Panc1 (cell line): Measurements from ENCODE around the gene EEA1. TPM values are rescaled to one million over a fixed set of nuclear protein-coding genes. Genes with fewer than 3 reads are reported as not detected.

ENCODE experiments used
- ATAC-seq: fragments of 200-7000 bp; cut with Tn5 transposase; 2 replicates; pipeline ENCODE4 v1.9.1; 2020; ENCODE audit warnings: mild to moderate bottlenecking, moderate library complexity
- BruUV-seq: library from RNA; stranded (reverse); fragments of 400-500 nt; replicated peaks from 2 replicates; lab custom pipeline; 2021; lab: Mats Ljungman, UMichigan
- CTCF ChIA-PET: fragments of 300-600 bp; sonication (Branson Sonifier 250); formaldehyde crosslinking; loops from one replicate; lab custom pipeline; 2022; ENCODE audit warnings: antibody characterized with exemption; lab: Charles Lee
- POLR2A ChIA-PET: fragments of 300-600 bp; sonication (Branson Sonifier 250); formaldehyde crosslinking; loops from one replicate; lab custom pipeline; 2022; ENCODE audit warnings: antibody characterized with exemption; lab: Charles Lee
- DNase-seq: peaks from one replicate; pipeline ENCODE4 v3.0.0-alpha.2; 2010; ENCODE audit warnings: low read depth, low spot score
- H3K27ac ChIP-seq: 2 replicates; pipeline ENCODE4 v1.5.1; 2011; ENCODE audit warnings: mild to moderate bottlenecking, low read length, inconsistent platforms
- H3K27me3 ChIP-seq: fragments of 200-500 bp; sonication (Bioruptor generic); 2 replicates; pipeline ENCODE4 v1.6.0; 2014; ENCODE audit warnings: low read length, inconsistent platforms; ENCODE audit not compliant: control insufficient read depth, insufficient read depth
- H3K36me3 ChIP-seq: fragments of 200-500 bp; sonication (Bioruptor generic); 2 replicates; pipeline ENCODE4 v1.5.1; 2014; ENCODE audit warnings: inconsistent platforms, mild to moderate bottlenecking, low read length, moderate library complexity; ENCODE audit not compliant: control insufficient read depth, insufficient read depth
- H3K4me1 ChIP-seq: 2 replicates; pipeline ENCODE4 v1.5.1; 2011; ENCODE audit warnings: inconsistent platforms, mild to moderate bottlenecking, low read length, moderate library complexity; ENCODE audit not compliant: control insufficient read depth, insufficient read depth
- H3K4me3 ChIP-seq, 2 experiments: 2 replicates each; pipeline ENCODE4 v1.5.1; 2011 to 2012; ENCODE audit warnings: low read depth in 2 of 2, low read length in 2 of 2, mild to moderate bottlenecking in 2 of 2, inconsistent platforms in 1 of 2, moderate library complexity in 1 of 2
- H3K9me3 ChIP-seq: fragments of 200-500 bp; sonication (Bioruptor generic); 2 replicates; pipeline ENCODE4 v1.5.1; 2014; ENCODE audit warnings: low read depth, mild to moderate bottlenecking, inconsistent platforms, low read length, moderate library complexity; ENCODE audit not compliant: control insufficient read depth, insufficient read depth
- CTCF ChIP-seq: fragments of 450-650 bp; IDR thresholded peaks from 2 replicates; pipeline ENCODE4 v1.5.1; 2017; ENCODE audit warnings: mild to moderate bottlenecking
- POLR2AphosphoS5 ChIP-seq: IDR thresholded peaks from 2 replicates; pipeline ENCODE4 v1.6.1; 2012; ENCODE audit warnings: mild to moderate bottlenecking, low read depth, low read length, moderate library complexity
- REST ChIP-seq, 2 experiments: IDR thresholded peaks; 2 replicates each; pipeline ENCODE4 v1.6.1; 2011 to 2012; ENCODE audit warnings: low read depth in 2 of 2, control low read depth in 1 of 2, low read length in 1 of 2, mild to moderate bottlenecking in 1 of 2, moderate library complexity in 1 of 2; ENCODE audit not compliant: insufficient read depth in 1 of 2
- SIN3A ChIP-seq: IDR thresholded peaks from 2 replicates; pipeline ENCODE4 v1.6.1; 2012; ENCODE audit warnings: low read depth, mild to moderate bottlenecking, low read length, moderate library complexity, borderline replicate concordance; ENCODE audit not compliant: insufficient read depth
- TCF7L2 ChIP-seq: IDR thresholded peaks from 2 replicates; pipeline ENCODE4 v1.6.1; 2011; ENCODE audit warnings: mild to moderate bottlenecking, low read depth, low read length, inconsistent platforms
- in situ Hi-C: cut with HindIII; loops from 2 replicates; pipeline ENCODE4 v1.10.0; 2016; ENCODE audit warnings: low sequenced_read_pairs, low pct_unique_long_range_greater_than_20kb
- intact Hi-C: fragments of 100-400 bp; cut with micrococcal nuclease; formaldehyde crosslinking; loops from one replicate; pipeline ENCODE4 v1.10.0; 2022; ENCODE audit not compliant: unreplicated experiment
- total RNA-seq: library from RNA; stranded (reverse); gene quantifications from one replicate; pipeline ENCODE4 v1.2.1, GENCODE V29; 2021; ENCODE audit not compliant: unreplicated experiment

Gene EEA1
- total RNA-seq, 1 experiment from 2014 or later: 15.1 TPM

- H3K27me3 ChIP-seq: peaks cover 2% of the 10 kb centered on the region; the same call in 1 of the 2 replicates
- BruUV-seq: no TSS peak
- ATAC-seq (no peak), DNase-seq (no peak)
- in situ Hi-C loops: no loop called here
- no peak for TF ChIP-seq TCF7L2
- TF ChIP-seq SIN3A: no peak
- no peak for TF ChIP-seq POLR2AphosphoS5
- TF ChIP-seq REST (IDR thresholded peaks at IDR 0.05; ENCODE audit: insufficient read depth in 1 of 2, low read depth in 2 of 2, low read length in 1 of 2): no peak
- no peak for TF ChIP-seq CTCF
- CTCF ChIA-PET: no interaction called here
- no peak overlapping the region for H3K4me3 ChIP-seq
- POLR2A ChIA-PET: no interaction called here
- intact Hi-C loops: no loop called here
- no peaks in the 10 kb centered on the region for H3K9me3 ChIP-seq
- no peaks in the 10 kb centered on the region for H3K4me1 ChIP-seq
- no peak overlapping the region for H3K27ac ChIP-seq
- no peaks in the 10 kb centered on the region for H3K36me3 ChIP-seq
These were observed 192.5 kb downstream of the EEA1 start for GRCh38 chr12:92736605-92737004.

- Histone ChIP-seq H3K9me3 (no peaks in the 10 kb centered on the region), H3K36me3 (no peaks in the 10 kb centered on the region), H3K27ac (no peak overlapping the region), H3K4me3 (no peak overlapping the region), H3K27me3 (0 out of 2 replicates have a peak, but pooled peaks cover 2% of the 10 kb centered on the region), H3K4me1 (no peaks in the 10 kb centered on the region)
- in situ Hi-C loops (no loop called here), intact Hi-C loops (no loop called here)
- no TSS peak for BruUV-seq
- TF ChIP-seq TCF7L2 (no peak), REST (IDR thresholded peaks at IDR 0.05; ENCODE audit: insufficient read depth in 1 of 2, low read depth in 2 of 2, low read length in 1 of 2) (no peak), SIN3A (no peak), CTCF (no peak), POLR2AphosphoS5 (no peak)
- ChIA-PET CTCF (interaction anchor here (0.6 kb wide), 1 partner anchor 1454 kb away, joined by 7 read pairs; no protein-coding TSS in a partner anchor), POLR2A (no interaction called here)
- ATAC-seq (no peak), DNase-seq (no peak)
These were observed 193.9 kb downstream of the EEA1 start for GRCh38 chr12:92735131-92735721.
